HG02759 (cell line): ENCODE data around the gene NEURL1.
"Not testable (repeated sequence)": the region's sequence is repeated elsewhere in the genome, so short reads cannot be mapped to it uniquely, and the experiment has no call there.

Source experiments
- ATAC-seq: cut with Tn5 transposase; IDR thresholded peaks from one replicate; pipeline ENCODE4 v1.9.1; 2021; ENCODE audit warnings: mild to moderate bottlenecking, moderate library complexity; ENCODE audit not compliant: unreplicated experiment

The NEURL1 gene

DNA sequence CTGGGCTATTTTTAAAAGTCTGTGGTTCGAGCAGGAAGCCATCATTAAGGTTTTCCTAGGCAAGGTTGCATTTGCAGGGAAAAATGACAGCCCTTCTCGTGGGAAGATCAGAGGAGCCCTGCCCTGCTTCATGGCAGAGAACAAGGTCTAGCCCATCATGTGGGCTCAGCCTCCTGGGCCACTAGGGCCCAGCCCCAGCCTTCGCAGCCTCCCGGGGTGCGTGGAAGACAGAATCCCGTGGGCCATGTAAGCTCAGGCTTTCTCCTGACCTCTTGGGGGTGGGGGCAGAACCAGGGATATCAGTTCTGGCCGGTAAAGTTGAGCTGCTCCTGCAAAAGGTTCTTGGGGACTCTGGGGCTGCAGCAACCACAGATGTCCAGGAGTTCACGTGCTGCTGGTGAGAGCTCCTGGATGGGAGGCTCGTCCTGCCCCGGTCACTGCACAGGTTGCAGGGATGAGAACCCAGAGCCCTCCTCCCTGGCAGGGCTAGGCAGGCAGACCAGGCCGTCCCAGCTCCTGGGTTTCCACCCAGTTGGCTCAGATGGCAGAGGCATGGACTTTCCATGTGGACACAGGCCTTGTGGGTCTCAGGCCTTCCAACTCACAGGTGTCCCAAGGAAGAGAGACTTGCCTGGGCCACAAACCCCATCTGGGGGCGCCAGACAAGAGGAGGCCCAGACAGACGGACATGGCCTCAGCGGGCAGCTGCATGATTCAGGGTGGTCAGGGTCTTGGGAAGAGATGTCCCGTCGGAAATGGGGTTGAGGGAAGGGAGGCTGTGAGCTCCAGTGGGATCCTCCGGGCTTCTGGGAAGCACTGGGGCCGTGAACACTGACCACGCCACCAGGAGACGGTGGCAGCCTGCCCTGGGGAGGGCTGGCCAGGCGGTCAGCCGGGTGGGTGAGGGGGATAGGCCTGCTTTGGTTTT, 126.2 kb downstream of the NEURL1 start:
- ATAC-seq, result no peak

DNA sequence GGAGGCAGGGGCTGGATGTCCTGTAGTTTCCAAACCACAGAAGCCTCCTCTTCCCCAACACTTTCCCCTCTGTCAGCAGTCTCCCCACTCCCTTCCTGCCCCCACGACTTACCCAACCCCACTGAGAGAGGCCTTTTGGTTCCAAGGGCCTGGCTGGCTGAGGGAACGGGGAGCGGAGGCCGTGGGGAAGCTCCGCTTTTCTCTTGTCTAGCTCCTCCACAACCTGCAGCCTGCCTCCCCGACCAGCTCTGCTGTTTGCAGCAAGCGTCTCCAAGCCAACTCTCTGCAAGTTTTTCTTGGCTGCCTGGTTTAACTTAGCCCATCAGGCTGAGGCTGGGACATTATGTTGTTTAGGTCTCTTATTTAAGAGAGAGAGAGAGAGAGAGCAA, 126.8 kb downstream of the NEURL1 start:
- ATAC-seq, result no peak

DNA sequence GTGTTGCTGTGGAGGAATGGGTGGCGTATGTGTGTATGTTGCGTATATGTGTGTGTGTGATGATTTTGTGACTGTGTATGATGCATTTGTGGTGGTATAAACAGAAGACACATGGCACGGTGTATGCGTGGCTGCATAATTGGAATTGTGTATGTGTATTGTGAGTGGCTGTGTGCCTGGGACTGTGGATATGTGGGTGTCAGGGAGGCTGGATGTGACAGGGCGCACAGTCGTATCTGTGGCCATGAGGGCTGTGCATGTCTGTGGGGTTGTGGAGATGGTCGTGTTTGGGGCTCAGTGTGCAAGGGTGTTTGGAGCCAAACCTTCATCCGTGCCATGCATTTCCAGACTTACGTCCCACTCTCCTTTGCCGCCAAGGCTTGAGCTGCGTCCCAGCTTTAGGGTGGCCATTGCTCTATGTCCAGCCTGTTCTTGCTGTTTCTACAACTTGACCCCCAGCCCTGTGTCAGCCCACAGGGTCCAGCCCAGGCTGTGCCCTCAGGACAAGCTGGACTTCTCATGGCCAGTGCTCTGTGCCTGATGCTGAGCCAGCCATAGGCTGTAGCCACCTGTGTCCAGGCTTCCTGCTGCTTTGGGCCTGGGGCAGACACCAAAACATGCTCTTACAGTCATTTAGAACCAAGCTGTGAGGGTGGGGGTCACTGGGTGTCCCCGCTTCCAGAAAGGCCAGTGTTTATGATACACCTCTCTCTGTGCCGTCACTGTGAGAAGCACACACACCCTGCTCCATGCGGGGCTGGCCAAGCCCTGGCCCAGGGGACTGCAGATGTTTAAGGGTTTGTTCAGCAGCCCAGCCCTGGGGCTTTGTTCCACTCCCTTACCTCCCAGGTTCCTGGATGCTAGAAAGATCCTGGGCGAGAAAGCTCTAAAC, 127.6 kb downstream of the NEURL1 start:
- ATAC-seq, result no peak

GRCh38 chr10:103621783-103622125, 128.2 kb downstream of the NEURL1 start:
- ATAC-seq, result no peak

GRCh38 chr10:103622286-103622685, 128.8 kb downstream of the NEURL1 start:
- no peak for ATAC-seq

GRCh38 chr10:103622935-103623574, 129.6 kb downstream of the NEURL1 start:
- no peak for ATAC-seq

- ATAC-seq, result no peak
These were observed 132.7 kb downstream of the NEURL1 start for GRCh38 chr10:103626178-103626577.

- no peak for ATAC-seq
These were observed 133.8 kb downstream of the NEURL1 start for GRCh38 chr10:103627111-103627892.

DNA sequence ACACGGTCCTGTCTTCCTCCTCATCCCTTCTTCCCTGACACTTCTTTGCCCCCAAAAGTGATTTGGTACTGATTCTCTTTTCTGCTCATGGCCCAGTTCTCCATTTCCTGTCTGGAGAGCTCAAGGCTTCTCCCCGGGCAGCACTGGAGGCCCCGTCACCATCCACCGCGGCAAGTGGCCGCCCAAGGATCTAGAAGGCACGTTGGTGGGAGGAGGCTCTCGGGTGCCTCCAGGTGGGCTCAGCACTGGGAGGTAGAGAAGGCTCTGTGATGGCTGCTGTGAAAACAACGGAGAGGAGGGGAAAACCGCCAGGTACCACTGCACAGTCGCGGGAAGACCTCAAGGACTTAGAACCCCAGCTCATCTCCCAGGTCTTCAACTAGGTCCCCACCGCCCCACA, 134.4 kb downstream of the NEURL1 start:
- no peak for ATAC-seq

DNA sequence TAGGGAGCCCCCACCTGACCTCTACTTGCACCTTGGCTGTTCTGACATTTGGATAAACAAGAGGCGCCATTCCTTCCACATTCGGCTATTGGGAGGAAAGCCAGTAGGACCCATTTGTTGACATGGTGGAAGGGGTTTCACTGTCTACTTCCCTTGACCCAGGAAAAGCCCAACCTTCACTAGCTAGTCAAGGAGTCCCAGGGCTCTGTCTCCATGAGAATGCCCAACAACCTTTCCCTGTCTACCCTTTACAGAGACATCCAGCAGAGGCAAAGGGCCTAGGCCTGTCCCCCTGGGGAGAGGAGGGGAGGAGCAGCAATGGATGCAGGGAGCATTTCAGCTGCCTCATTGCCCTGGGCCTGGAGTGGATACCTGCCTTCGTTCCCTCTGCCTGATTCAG, 136.1 kb downstream of the NEURL1 start:
- ATAC-seq, result no peak

DNA sequence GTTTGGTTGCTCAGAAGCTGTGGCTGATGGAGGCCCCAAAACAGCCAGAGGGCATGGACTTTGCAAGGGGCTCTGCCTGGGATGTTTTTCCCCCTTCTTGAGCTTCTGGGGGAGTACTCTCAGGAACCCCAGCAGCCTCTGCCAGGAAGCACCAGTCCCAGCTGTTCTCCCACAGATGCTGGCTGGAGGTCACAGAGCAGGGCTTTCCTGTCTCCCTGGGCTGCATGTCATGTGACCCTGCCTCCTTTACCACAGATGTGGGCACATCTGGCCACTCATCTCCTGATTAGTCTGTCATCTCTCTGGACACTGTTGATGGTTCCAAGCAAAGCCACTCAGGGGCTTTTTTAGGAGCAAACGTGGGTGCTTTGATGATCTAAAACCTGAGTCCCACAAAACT, 136.7 kb downstream of the NEURL1 start:
- ATAC-seq, result no peak

DNA sequence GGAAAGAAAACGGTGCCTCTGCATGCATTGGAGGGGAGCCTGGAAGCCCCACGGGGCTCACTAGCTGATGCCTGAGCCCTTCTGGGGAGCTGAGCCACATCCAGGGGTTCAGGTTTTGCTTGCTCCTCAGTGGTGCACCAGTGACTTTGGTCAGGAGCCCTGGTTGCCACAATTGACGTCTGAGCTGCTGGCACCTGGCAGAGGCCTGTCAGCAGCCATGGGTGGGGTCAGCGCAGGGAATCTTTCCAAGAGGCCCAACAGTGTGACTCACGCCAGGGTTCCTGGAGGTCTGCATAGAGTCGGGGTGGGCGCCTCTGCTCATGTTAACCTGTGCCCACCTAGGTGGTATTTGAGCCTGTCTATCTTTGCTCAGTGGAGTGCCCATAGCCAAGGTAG, 138.7 kb downstream of the NEURL1 start:
- no peak for ATAC-seq

DNA sequence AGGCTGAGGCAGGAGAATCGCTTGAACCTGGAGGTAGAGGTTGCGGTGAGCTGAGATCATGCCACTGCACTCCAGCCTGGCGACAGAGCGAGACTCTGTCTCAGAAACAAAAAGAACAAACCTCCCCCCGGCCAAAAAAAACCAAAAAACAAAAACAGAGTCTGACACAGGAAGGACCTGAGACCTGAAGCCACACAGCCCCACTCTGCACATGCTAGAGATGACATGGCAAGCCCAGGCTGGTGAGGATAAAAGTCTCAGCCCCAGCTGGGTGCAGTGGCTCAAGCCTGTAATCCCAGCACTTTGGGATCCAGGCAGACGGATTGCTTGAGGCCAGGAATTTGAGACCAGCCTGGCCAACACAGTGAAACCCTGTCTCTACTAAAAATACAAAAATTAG, 139.4 kb downstream of the NEURL1 start:
- ATAC-seq, result not testable (repeated sequence)

DNA sequence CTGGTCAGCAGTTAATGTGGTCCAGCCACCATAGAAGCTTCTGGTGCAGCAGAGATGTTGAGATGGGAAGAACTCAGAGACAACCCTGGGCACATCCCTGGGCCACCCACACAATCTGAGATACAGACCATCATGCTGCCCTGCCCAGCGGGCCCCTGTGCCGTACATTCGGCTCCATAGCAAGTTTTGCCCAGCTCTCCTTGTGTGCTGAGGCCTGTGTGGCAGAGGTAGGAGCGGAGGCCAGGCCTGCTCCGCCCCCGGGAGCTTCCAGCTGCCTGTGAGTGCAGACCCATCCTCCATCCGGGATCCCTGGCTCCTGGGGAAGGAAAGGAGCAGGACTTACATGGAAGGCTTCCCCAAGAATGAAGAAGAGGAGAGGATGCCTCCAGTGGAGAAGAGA, 140.3 kb downstream of the NEURL1 start:
- ATAC-seq, result no peak

GRCh38 chr10:103635580-103635979, 142.1 kb downstream of the NEURL1 start:
- ATAC-seq, result no peak

- ATAC-seq, result no peak
These were observed 143.0 kb downstream of the NEURL1 start for GRCh38 chr10:103636492-103636891.

GRCh38 chr10:103637011-103637410, 143.5 kb downstream of the NEURL1 start:
- ATAC-seq, result no peak

- no peak for ATAC-seq
These were observed 144.5 kb downstream of the NEURL1 start for GRCh38 chr10:103637927-103638557.

DNA sequence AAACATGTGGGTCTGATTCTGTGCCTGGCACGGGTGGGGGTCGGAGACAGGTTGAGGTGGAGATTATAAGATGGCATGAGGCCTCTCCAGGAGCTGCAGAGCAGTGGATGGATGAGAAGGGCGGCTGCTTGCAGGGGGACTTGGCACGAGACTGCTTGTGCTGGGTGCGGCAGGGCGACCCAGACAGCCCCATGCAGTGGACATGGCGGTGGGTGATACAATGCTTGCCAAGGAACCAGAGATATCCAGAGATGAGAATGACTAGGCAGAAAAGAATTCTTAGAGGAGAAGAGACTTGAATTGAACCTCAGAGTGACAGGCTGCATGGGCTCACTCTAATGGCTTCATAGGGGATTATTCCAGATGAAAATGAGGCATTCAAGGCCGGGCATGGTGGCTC, 145.4 kb downstream of the NEURL1 start:
- ATAC-seq, result no peak
